Upper lobe of left lung (tissue), 6 donors: ENCODE measurements around the gene GIN1. TPM values are rescaled to one million over a fixed set of nuclear protein-coding genes. Genes with fewer than 3 reads are reported as not detected.
A peak's percentile ranks its signal among the peaks of the same experiment; 100 is the strongest.

Source experiments
- ATAC-seq, 2 donors: fragments of 200-7000 bp; cut with Tn5 transposase; one replicate each; pipeline ENCODE4 v1.9.1; 2022; ENCODE audit warnings: mild to moderate bottlenecking in 2 of 2, moderate library complexity in 2 of 2; ENCODE audit not compliant: low FRiP score in 2 of 2
- DNase-seq, 2 donors: peaks; one replicate each; pipeline ENCODE4 v3.0.0-alpha.2; 2019 to 2020
- H3K27ac ChIP-seq, 4 donors: fragments of 200-600 bp; sonication (generic); one replicate each; pipeline ENCODE4 v1.5.1; 2016 to 2019
- H3K27me3 ChIP-seq, 4 donors: fragments of 200-600 bp; sonication (generic); one replicate each; pipeline ENCODE4 v1.5.1; 2017 to 2019
- H3K36me3 ChIP-seq, 4 donors: fragments of 200-600 bp; sonication (generic); one replicate each; pipeline ENCODE4 v1.5.1; 2016 to 2019
- H3K4me1 ChIP-seq, 4 donors: fragments of 200-600 bp; sonication (generic); one replicate each; pipeline ENCODE4 v1.5.1; 2018 to 2019
- H3K4me3 ChIP-seq, 4 donors: fragments of 200-600 bp; sonication (generic); one replicate each; pipeline ENCODE4 v1.5.1; 2017 to 2019; ENCODE audit warnings: mild to moderate bottlenecking in 2 of 4, moderate library complexity in 1 of 4
- H3K9me3 ChIP-seq, 4 donors: fragments of 200-600 bp; sonication (generic); one replicate each; pipeline ENCODE4 v1.5.1; 2018 to 2019
- EP300 ChIP-seq, 4 donors: sonication (generic); formaldehyde crosslinking; IDR thresholded peaks; one replicate each; pipeline ENCODE4 v1.5.1; 2017; ENCODE audit warnings: antibody characterized with exemption in 4 of 4, control low read depth in 2 of 4
- POLR2A ChIP-seq, 4 donors: fragments of 450-650 bp; IDR thresholded peaks; one replicate each; pipeline ENCODE4 v1.5.1; 2016 to 2017; ENCODE audit warnings: antibody characterized with exemption in 4 of 4, mild to moderate bottlenecking in 2 of 4
- POLR2AphosphoS5 ChIP-seq, 2 donors: sonication (generic); formaldehyde crosslinking; IDR thresholded peaks; one replicate each; pipeline ENCODE4 v1.5.1; 2017; ENCODE audit warnings: antibody characterized with exemption in 2 of 2
- WGBS, 2 donors: methylation state at CpG; one replicate each; pipeline ENCODE4 v1.1.5; 2017 to 2018; 5-methylcytosine and 5-hydroxymethylcytosine counted together
- total RNA-seq, 6 donors: library from RNA; depleted of rRNA in 4 of 6; stranded (reverse); fragments of >200 nt in 4 of 6; gene quantifications; one replicate each; pipeline versions ENCODE4 v1.1.0 to v1.2.1, GENCODE V29; 2016 to 2021
- TF ChIP-seq, protein P1 (sequence below), 6 experiments: fragments of 450-650 bp in 4 of 6; fragments of 200-600 bp in 2 of 6; sonication (generic) in 2 of 6; IDR thresholded peaks; one replicate each; pipeline ENCODE4 v1.5.1; 2016 to 2019; ENCODE audit warnings: antibody characterized with exemption in 6 of 6
- donor health status: DM: no; HTN: no; CAD: no; lungs with moderate emphysema.
- donor health status: DM: no; HTN: yes; CAD: no; lungs with severe emphysema.

The GIN1 gene, protein sequence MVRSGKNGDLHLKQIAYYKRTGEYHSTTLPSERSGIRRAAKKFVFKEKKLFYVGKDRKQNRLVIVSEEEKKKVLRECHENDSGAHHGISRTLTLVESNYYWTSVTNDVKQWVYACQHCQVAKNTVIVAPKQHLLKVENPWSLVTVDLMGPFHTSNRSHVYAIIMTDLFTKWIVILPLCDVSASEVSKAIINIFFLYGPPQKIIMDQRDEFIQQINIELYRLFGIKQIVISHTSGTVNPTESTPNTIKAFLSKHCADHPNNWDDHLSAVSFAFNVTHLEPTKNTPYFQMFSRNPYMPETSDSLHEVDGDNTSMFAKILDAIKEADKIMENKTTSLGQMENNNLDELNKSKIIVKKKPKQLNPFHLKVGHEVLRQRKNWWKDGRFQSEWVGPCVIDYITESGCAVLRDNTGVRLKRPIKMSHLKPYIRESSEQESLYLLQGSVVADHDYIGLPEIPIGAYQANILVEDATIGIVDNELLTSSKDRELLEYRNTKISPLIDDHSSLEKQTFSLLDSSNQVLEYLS
- 10 to 100 TPM in 1 of 6 donors, 1 to 10 TPM in 5; 2.1 to 10.7 (median 5.8) TPM for total RNA-seq

DNA sequence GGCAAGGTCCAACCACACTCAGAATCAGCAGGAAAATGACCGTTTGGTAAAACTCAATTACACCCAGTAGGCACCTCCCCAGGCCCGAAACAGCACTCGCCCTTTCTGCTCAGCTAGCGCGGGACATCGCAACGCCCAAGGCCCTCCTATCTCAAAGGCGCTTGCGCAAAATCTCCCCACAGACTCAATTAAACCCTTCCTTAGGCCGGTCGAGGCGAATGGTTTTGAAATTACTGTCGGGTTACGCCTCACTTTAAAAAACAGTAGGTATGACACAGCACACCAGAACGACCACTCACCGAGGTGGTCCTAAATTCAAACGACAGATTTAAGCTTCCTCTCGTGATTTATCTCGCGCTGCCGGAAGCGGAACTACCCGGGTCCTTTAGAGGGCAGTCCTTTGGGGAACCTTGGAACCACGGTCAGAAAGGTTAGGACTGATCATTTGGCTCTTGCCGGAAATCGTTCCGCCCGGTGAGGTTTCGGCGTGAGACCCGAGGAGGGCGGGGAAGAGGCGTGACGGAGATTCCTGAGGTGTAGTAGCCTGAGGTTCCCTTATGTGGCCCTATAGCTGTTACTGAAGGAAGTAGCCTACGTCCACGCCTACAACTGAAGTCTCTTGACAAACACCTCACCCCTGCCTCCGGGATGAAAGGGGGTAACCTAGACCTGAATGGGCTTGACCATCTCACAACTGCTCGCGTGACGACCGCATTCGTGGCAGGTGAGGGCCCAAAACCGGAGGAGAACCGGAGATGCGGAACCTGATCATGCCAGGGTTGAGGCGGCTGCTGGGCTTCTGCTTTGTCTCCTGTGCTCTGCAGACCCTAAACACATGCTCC is at the start of gene GIN1, which contains the start of gene PPIP5K2:
Gene GIN1 (minus strand): TSS at position 374 of the 842 bp plus-strand sequence. CDS start 11,431 bp downstream, outside the sequence.
Gene PPIP5K2 (plus strand): TSS at position 537 of the 842 bp plus-strand sequence. CDS start 9,289 bp downstream, outside the sequence.
- H3K27ac ChIP-seq: peak within 1 kb of the TSS; percentile 89 to 97 (median 94)
- peak; percentile 99 to 100 for ATAC-seq
- TF ChIP-seq POLR2A (IDR thresholded peaks at IDR 0.05) (peak in 3 of 4 donors; percentile 63 to 77 (median 76)), POLR2AphosphoS5 (IDR thresholded peaks at IDR 0.05) (peak; percentile 66 to 82), EP300 (IDR thresholded peaks at IDR 0.05) (peak in 1 of 4 donors; percentile 51)
- TF ChIP-seq, protein P1, sequence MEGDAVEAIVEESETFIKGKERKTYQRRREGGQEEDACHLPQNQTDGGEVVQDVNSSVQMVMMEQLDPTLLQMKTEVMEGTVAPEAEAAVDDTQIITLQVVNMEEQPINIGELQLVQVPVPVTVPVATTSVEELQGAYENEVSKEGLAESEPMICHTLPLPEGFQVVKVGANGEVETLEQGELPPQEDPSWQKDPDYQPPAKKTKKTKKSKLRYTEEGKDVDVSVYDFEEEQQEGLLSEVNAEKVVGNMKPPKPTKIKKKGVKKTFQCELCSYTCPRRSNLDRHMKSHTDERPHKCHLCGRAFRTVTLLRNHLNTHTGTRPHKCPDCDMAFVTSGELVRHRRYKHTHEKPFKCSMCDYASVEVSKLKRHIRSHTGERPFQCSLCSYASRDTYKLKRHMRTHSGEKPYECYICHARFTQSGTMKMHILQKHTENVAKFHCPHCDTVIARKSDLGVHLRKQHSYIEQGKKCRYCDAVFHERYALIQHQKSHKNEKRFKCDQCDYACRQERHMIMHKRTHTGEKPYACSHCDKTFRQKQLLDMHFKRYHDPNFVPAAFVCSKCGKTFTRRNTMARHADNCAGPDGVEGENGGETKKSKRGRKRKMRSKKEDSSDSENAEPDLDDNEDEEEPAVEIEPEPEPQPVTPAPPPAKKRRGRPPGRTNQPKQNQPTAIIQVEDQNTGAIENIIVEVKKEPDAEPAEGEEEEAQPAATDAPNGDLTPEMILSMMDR (IDR thresholded peaks at IDR 0.05): peak in 1 of 6 experiments; percentile 11
- peaks cover 11 to 33% (median 16%) of the 10 kb centered on the region in 4 donors for H3K4me1 ChIP-seq
- H3K4me3 ChIP-seq: peak within 1 kb of the TSS; percentile 59 to 90 (median 83)
- H3K36me3 ChIP-seq: no peaks in the 10 kb centered on the region
- whole genome bisulfite sequencing, 2 donors: 0 to 1% methylated on average over 21 to 46 of the region's 46 CpGs
- peak; percentile 95 to 96 for DNase-seq
- no peaks in the 10 kb centered on the region for H3K9me3 ChIP-seq
- no peaks in the 10 kb centered on the region for H3K27me3 ChIP-seq

DNA sequence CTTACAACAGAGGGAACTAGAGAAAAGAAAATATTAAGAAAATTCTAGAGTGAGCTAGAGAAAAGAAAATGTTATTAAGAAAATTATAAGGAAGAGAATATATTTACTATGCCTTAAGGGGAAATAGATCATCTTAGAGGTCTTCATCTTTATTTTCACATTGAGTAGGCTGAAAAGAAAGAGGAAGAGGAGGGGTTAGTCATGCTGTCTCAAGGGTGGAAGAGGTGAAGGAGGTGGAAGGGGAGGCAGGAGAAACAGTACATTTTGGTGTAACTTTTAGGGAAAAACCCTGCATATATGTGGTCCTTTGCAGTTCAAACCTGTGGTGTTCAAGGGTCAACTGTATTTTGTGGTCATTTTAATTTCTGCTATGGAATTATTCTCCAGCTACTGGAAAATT is 46.8 kb upstream of the GIN1 start:
- ATAC-seq (no peak), DNase-seq (no peak)
- H3K36me3 ChIP-seq: peaks cover 3 to 23% (median 6%) of the 10 kb centered on the region in 4 donors
- H3K4me3 ChIP-seq: no peak overlapping the region
- TF ChIP-seq POLR2AphosphoS5 (IDR thresholded peaks at IDR 0.05) (no peak), EP300 (IDR thresholded peaks at IDR 0.05) (no peak), POLR2A (IDR thresholded peaks at IDR 0.05) (no peak)
- TF ChIP-seq, protein P1 (IDR thresholded peaks at IDR 0.05): no peak
- no peaks in the 10 kb centered on the region for H3K27me3 ChIP-seq
- no peaks in the 10 kb centered on the region for H3K4me1 ChIP-seq
- H3K9me3 ChIP-seq: no peaks in the 10 kb centered on the region
- H3K27ac ChIP-seq: no peak overlapping the region

DNA sequence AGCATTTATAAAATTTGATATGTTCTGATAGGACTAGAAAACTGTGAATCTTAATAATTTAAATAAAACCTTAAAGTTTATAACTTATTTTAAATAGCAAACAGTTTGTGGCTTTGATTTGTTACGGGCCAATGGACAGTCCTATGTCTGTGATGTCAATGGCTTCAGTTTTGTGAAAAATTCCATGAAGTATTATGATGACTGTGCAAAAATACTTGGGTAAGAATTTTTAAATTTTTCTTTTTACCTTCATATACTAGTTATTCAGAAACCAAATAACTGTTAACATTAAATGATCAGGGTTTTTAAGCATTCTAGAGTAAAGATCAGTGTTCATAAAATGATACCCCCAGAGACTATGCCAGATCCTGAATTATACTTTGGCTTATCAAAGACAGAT is 31.2 kb upstream of the GIN1 start:
- WGBS, 2 donors: 100% methylated on average over 1 of the region's 1 CpG
- Histone ChIP-seq H3K4me3 (no peak overlapping the region), H3K4me1 (no peaks in the 10 kb centered on the region), H3K9me3 (no peaks in the 10 kb centered on the region), H3K27me3 (no peaks in the 10 kb centered on the region), H3K36me3 (peaks cover 0 to 51% (median 15%) of the 10 kb centered on the region in 4 donors), H3K27ac (no peak overlapping the region)
- TF ChIP-seq EP300 (IDR thresholded peaks at IDR 0.05) (no peak), POLR2A (IDR thresholded peaks at IDR 0.05) (no peak), POLR2AphosphoS5 (IDR thresholded peaks at IDR 0.05) (no peak)
- TF ChIP-seq, protein P1 (IDR thresholded peaks at IDR 0.05): no peak
- DNase-seq (no peak), ATAC-seq (no peak)

DNA sequence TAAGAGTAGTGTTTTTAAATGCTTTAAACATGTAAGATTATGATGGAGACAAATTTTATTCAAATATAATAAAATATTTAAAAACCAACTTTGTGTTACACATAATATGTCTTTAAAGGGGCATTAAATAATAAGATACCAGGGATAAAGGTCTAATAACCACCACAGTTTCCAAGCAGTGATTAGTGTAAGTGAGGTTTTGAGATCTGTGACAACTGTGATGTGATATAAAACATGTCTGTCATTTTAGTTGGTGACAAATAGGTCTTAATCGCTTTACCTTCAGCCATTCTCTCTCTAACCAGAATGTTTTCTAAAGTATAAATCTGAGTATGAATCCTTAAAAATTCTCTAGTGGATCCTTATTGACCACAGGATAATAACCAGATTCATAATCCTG is 28.3 kb upstream of the GIN1 start:
- Histone ChIP-seq H3K27ac (no peak overlapping the region), H3K4me1 (no peaks in the 10 kb centered on the region), H3K36me3 (peaks cover 0 to 26% (median 10%) of the 10 kb centered on the region in 4 donors), H3K27me3 (no peaks in the 10 kb centered on the region), H3K9me3 (no peaks in the 10 kb centered on the region), H3K4me3 (no peak overlapping the region)
- DNase-seq (no peak), ATAC-seq (no peak)
- no peak for TF ChIP-seq EP300 (IDR thresholded peaks at IDR 0.05)
- TF ChIP-seq, protein P1 (IDR thresholded peaks at IDR 0.05): no peak
- TF ChIP-seq POLR2A (IDR thresholded peaks at IDR 0.05): no peak
- no peak for TF ChIP-seq POLR2AphosphoS5 (IDR thresholded peaks at IDR 0.05)
- 92 to 93% methylated on average over 1 of the region's 1 CpG for WGBS, 2 donors
